HCT116 (cell line): ENCODE results near the gene ZFHX3. TPM values are rescaled to one million over a fixed set of nuclear protein-coding genes. Genes with fewer than 3 reads are reported as not detected.

Experiments
- ATAC-seq: fragments of 200-7000 bp; cut with Tn5 transposase; 2 replicates; pipeline ENCODE4 v1.9.1; 2020; ENCODE audit warnings: mild to moderate bottlenecking, moderate library complexity
- BruUV-seq: library from RNA; stranded (reverse); fragments of 400-500 nt; replicated peaks from 2 replicates; lab custom pipeline; 2021; lab: Mats Ljungman, UMichigan
- CTCF ChIA-PET: fragments of 300-600 bp; sonication (Branson Sonifier 250); formaldehyde crosslinking; loops from one replicate; lab custom pipeline; 2021; ENCODE audit warnings: antibody characterized with exemption; lab: Charles Lee
- POLR2A ChIA-PET: fragments of 300-600, 350-600 bp; sonication (Branson Sonifier 250); formaldehyde crosslinking; loops from one replicate; lab custom pipeline; 2021; ENCODE audit warnings: antibody characterized with exemption; lab: Charles Lee
- RAD21 ChIA-PET, 2 experiments: fragments of 300-600 bp; sonication (Branson Sonifier 250); formaldehyde crosslinking; loops; one replicate each; lab custom pipeline; 2023; ENCODE audit warnings: low total read pairs in 2 of 2; ENCODE audit not compliant: uncharacterized antibody in 2 of 2, unreplicated experiment in 2 of 2, low non-redundant PET in 1 of 2; lab: Charles Lee
- DNase-seq: peaks from one replicate; pipeline ENCODE4 v3.0.0-alpha.2; 2010; ENCODE audit warnings: low read depth, low spot score
- H2AFZ ChIP-seq: fragments of 200-600 bp; shearing (Covaris generic), sonication (generic); 2 replicates; pipeline ENCODE4 v1.6.1; 2017; ENCODE audit warnings: low read depth, mixed run types, mixed read lengths, antibody characterized with exemption, low read length; ENCODE audit not compliant: poor library complexity, severe bottlenecking
- H3K27ac ChIP-seq: 2 replicates; pipeline ENCODE4 v1.5.1; 2012; ENCODE audit warnings: low read depth, low read length
- H3K27me3 ChIP-seq: fragments of 200-600 bp; sonication (generic); 2 replicates; pipeline ENCODE4 v1.6.1; 2016; ENCODE audit warnings: mixed run types, low read length, mixed read lengths; ENCODE audit not compliant: insufficient read depth
- H3K36me3 ChIP-seq, 2 experiments: fragments of 200-500 bp in 1 of 2; fragments of 200-600 bp in 1 of 2; sonication (Bioruptor generic) in 1 of 2; sonication (generic) in 1 of 2; 2 replicates each; pipeline versions ENCODE4 v1.5.1 to v1.6.1; 2014 to 2016; ENCODE audit warnings: low read length in 2 of 2, inconsistent platforms in 1 of 2, mixed read lengths in 1 of 2, mixed run types in 1 of 2; ENCODE audit not compliant: insufficient read depth in 2 of 2, control insufficient read depth in 1 of 2
- H3K4me1 ChIP-seq, 2 experiments: fragments of 200-600 bp in 1 of 2; sonication (generic) in 1 of 2; 2 replicates each; pipeline versions ENCODE4 v1.5.1 to v1.6.1; 2012 to 2017; ENCODE audit warnings: low read length in 2 of 2, inconsistent platforms in 1 of 2, mild to moderate bottlenecking in 1 of 2, mixed read lengths in 1 of 2, mixed run types in 1 of 2, moderate library complexity in 1 of 2; ENCODE audit not compliant: insufficient read depth in 2 of 2, control insufficient read depth in 1 of 2
- H3K4me2 ChIP-seq: fragments of 200-600 bp; sonication (generic); 2 replicates; pipeline ENCODE4 v1.6.1; 2017; ENCODE audit warnings: mixed run types, low read length, mixed read lengths
- H3K4me3 ChIP-seq, 2 experiments: fragments of 200-600 bp in 1 of 2; sonication (generic) in 1 of 2; replicated peaks in 1 of 2; 2 replicates each; pipeline ENCODE4 v1.5.1; 2011 to 2016; ENCODE audit warnings: low read length in 2 of 2, control low read depth in 1 of 2, low read depth in 1 of 2, mild to moderate bottlenecking in 1 of 2, mixed read lengths in 1 of 2, mixed run types in 1 of 2
- H3K79me2 ChIP-seq: fragments of 200-600 bp; sonication (generic); 2 replicates; pipeline ENCODE4 v1.6.1; 2017; ENCODE audit warnings: mild to moderate bottlenecking, mixed run types, low read length, moderate library complexity, mixed read lengths; ENCODE audit not compliant: insufficient read depth
- H3K9ac ChIP-seq: fragments of 200-600 bp; sonication (generic); 2 replicates; pipeline ENCODE4 v1.6.1; 2016; ENCODE audit warnings: low read length, mixed read lengths
- H3K9me2 ChIP-seq: fragments of 200-600 bp; sonication (generic), shearing (Covaris generic); 2 replicates; pipeline ENCODE4 v1.6.1; 2017; ENCODE audit warnings: mixed run types, mild to moderate bottlenecking, moderate library complexity; ENCODE audit not compliant: insufficient read depth
- H3K9me3 ChIP-seq, 2 experiments: fragments of 200-500 bp in 1 of 2; fragments of 200-600 bp in 1 of 2; sonication (Bioruptor generic) in 1 of 2; sonication (generic) in 1 of 2; 2 replicates each; pipeline ENCODE4 v1.6.1; 2014 to 2017; ENCODE audit warnings: low read length in 2 of 2, mixed read lengths in 2 of 2, inconsistent platforms in 1 of 2, low read depth in 1 of 2, mild to moderate bottlenecking in 1 of 2, mixed run types in 1 of 2, moderate library complexity in 1 of 2; ENCODE audit not compliant: control insufficient read depth in 1 of 2, insufficient read depth in 1 of 2
- H4K20me1 ChIP-seq: fragments of 200-600 bp; sonication (generic), shearing (Covaris generic); 2 replicates; pipeline ENCODE4 v1.6.1; 2017; ENCODE audit warnings: mixed run types, mild to moderate bottlenecking, moderate library complexity; ENCODE audit not compliant: insufficient read depth
- ATF3 ChIP-seq: IDR thresholded peaks from 2 replicates; pipeline ENCODE4 v1.6.1; 2012
- CBX3 ChIP-seq: IDR thresholded peaks from 2 replicates; pipeline ENCODE4 v1.6.1; 2012; ENCODE audit warnings: low read depth
- CEBPB ChIP-seq: IDR thresholded peaks from 2 replicates; pipeline ENCODE4 v1.6.1; 2012; ENCODE audit warnings: low read depth
- CTCF ChIP-seq, 3 experiments: fragments of 200-600 bp in 1 of 3; sonication (generic) in 1 of 3; IDR thresholded peaks in 2 of 3; conservative IDR thresholded peaks in 1 of 3; 2 replicates each; pipeline ENCODE4 v1.5.1; 2012 to 2017; ENCODE audit warnings: low read depth in 2 of 3, low read length in 2 of 3, antibody characterized with exemption in 1 of 3, borderline replicate concordance in 1 of 3, control low read depth in 1 of 3, mild to moderate bottlenecking in 1 of 3, mixed read lengths in 1 of 3, mixed run types in 1 of 3, moderate library complexity in 1 of 3; ENCODE audit not compliant: insufficient read depth in 1 of 3
- ELF1 ChIP-seq: IDR thresholded peaks from 2 replicates; pipeline ENCODE4 v1.6.1; 2012; ENCODE audit warnings: low read depth, borderline replicate concordance
- FOSL1 ChIP-seq: IDR thresholded peaks from 2 replicates; pipeline ENCODE4 v1.6.1; 2012; ENCODE audit warnings: low read depth
- JUND ChIP-seq: IDR thresholded peaks from 2 replicates; pipeline ENCODE4 v1.6.1; 2012
- MAX ChIP-seq: IDR thresholded peaks from 2 replicates; pipeline ENCODE4 v1.6.1; 2012
- SRF ChIP-seq: IDR thresholded peaks from 2 replicates; pipeline ENCODE4 v1.6.1; 2012; ENCODE audit warnings: low read depth
- TCF7L2 ChIP-seq: IDR thresholded peaks from 2 replicates; pipeline ENCODE4 v1.7.0; 2011; ENCODE audit warnings: borderline replicate concordance, inconsistent platforms; ENCODE audit not compliant: insufficient read depth, insufficient read length; ENCODE audit errors: extremely low read depth
- YY1 ChIP-seq: IDR thresholded peaks from 2 replicates; pipeline ENCODE4 v1.6.1; 2011; ENCODE audit warnings: low read length, low read depth, moderate library complexity, mild to moderate bottlenecking; ENCODE audit not compliant: insufficient replicate concordance; ENCODE audit errors: extremely low read depth
- ZBTB33 ChIP-seq: IDR thresholded peaks from 2 replicates; pipeline ENCODE4 v1.6.1; 2011; ENCODE audit warnings: mild to moderate bottlenecking, low read length, moderate library complexity; ENCODE audit not compliant: insufficient replicate concordance; ENCODE audit errors: extremely low read depth
- intact Hi-C: fragments of 100-400 bp; cut with micrococcal nuclease; formaldehyde crosslinking; loops from 2 replicates; pipeline ENCODE4 v1.10.0; 2022
- total RNA-seq: library from RNA; stranded (reverse); gene quantifications from one replicate; pipeline ENCODE4 v1.2.1, GENCODE V29; 2021; ENCODE audit not compliant: unreplicated experiment

Gene ZFHX3
- total RNA-seq, 1 experiment from 2014 or later, result 6.3 TPM

- Histone ChIP-seq H3K36me3 (0 out of 4 replicates have a peak, but pooled peaks cover 0 to 10% of the 10 kb centered on the region in 2 experiments), H3K9ac (no peak overlapping the region), H3K27ac (no peak overlapping the region), H3K4me2 (no peak overlapping the region), H2AFZ (no peak overlapping the region), H3K79me2 (no peaks in the 10 kb centered on the region), H3K4me1 (no peaks in the 10 kb centered on the region), H3K9me3 (no peaks in the 10 kb centered on the region), H3K9me2 (no peaks in the 10 kb centered on the region), H4K20me1 (no peaks in the 10 kb centered on the region), H3K4me3 (no peak overlapping the region), H3K27me3 (no peaks in the 10 kb centered on the region)
- intact Hi-C loops, result no loop called here
- DNase-seq, result no peak
- no peak for ATAC-seq
- ChIA-PET CTCF (no interaction called here), POLR2A (no interaction called here), RAD21 (no interaction called here)
- TF ChIP-seq ZBTB33, result no peak
- no peak for TF ChIP-seq JUND
- no peak for TF ChIP-seq CTCF (IDR thresholded peaks at IDR 0.05 in 2 of 3, conservative IDR thresholded peaks at IDR 0.05 in 1 of 3; ENCODE audit: borderline replicate concordance in 1 of 3, insufficient read depth in 1 of 3, low read depth in 2 of 3, low read length in 2 of 3)
- no peak for TF ChIP-seq FOSL1
- no peak for TF ChIP-seq CEBPB
- TF ChIP-seq ATF3, result no peak
- TF ChIP-seq CBX3, result no peak
- no peak for TF ChIP-seq SRF
- no peak for TF ChIP-seq YY1
- no peak for TF ChIP-seq MAX
- TF ChIP-seq ELF1, result no peak
- TF ChIP-seq TCF7L2, result no peak
- BruUV-seq, result no TSS peak
Observed at GRCh38 chr16:72952811-72953271, 95.1 kb downstream of the ZFHX3 start.
